Loucy (cell line): ENCODE data around the gene PXT1.

Source experiments
- CTCF ChIP-seq: fragments of 200-600 bp; sonication (generic); conservative IDR thresholded peaks from 2 replicates; pipeline ENCODE4 v1.5.1; 2014; ENCODE audit warnings: mild to moderate bottlenecking, antibody characterized with exemption, low read length
- EZH2phosphoT487 ChIP-seq: fragments of 200-600 bp; IDR thresholded peaks from 2 replicates; pipeline ENCODE4 v1.6.1; 2018; ENCODE audit warnings: antibody characterized with exemption, mild to moderate bottlenecking, moderate library complexity, borderline replicate concordance

GRCh38 chr6:36426622-36427021 is 16.0 kb downstream of the PXT1 start:
- TF ChIP-seq CTCF (no peak), EZH2phosphoT487 (no peak)
